IMR-90 (cell line): ENCODE measurements around the gene DBF4B. TPM values are rescaled to one million over a fixed set of nuclear protein-coding genes. Genes with fewer than 3 reads are reported as not detected.

Experiments used
- ATAC-seq: fragments of 200-7000 bp; cut with Tn5 transposase; 2 replicates; pipeline ENCODE4 v1.9.1; 2020; ENCODE audit warnings: low read depth, mild to moderate bottlenecking, moderate library complexity
- BruUV-seq: library from RNA; stranded (reverse); fragments of 400-500 nt; replicated peaks from 2 replicates; lab custom pipeline; 2021; lab: Mats Ljungman, UMichigan
- CTCF ChIA-PET: fragments of 300-600 bp; formaldehyde crosslinking; extraction: SDS; loops from one replicate; lab custom pipeline; 2021; ENCODE audit warnings: antibody characterized with exemption; lab: Yijun Ruan, JAX
- POLR2A ChIA-PET: fragments of 300-600 bp; sonication (Branson Sonifier 250); formaldehyde crosslinking; loops from one replicate; lab custom pipeline; 2022; ENCODE audit warnings: antibody characterized with exemption; ENCODE audit not compliant: unreplicated experiment; lab: Charles Lee
- DNase-seq: peaks from one replicate; pipeline ENCODE4 v3.0.0; 2013
- H2AFZ ChIP-seq: replicated peaks from 2 replicates; pipeline ENCODE3; 2013; ENCODE audit warnings: low read length, mild to moderate bottlenecking; ENCODE audit not compliant: poor library complexity
- H2AK5ac ChIP-seq: 2 replicates; pipeline ENCODE4 v1.6.1; 2013; ENCODE audit warnings: low read depth, low read length, inconsistent platforms
- H2AK9ac ChIP-seq: replicated peaks from 2 replicates; pipeline ENCODE3; 2013; ENCODE audit warnings: mild to moderate bottlenecking, low read depth, low read length, moderate library complexity; ENCODE audit not compliant: poor library complexity
- H2BK120ac ChIP-seq: 2 replicates; pipeline ENCODE4 v1.6.1; 2013; ENCODE audit warnings: low read depth, low read length, inconsistent platforms
- H2BK15ac ChIP-seq: 3 replicates; pipeline ENCODE4 v1.6.1; 2013; ENCODE audit warnings: low read depth, low read length, inconsistent platforms
- H2BK20ac ChIP-seq: 2 replicates; pipeline ENCODE4 v1.6.1; 2013; ENCODE audit warnings: low read depth, mild to moderate bottlenecking, inconsistent platforms, low read length, moderate library complexity
- H2BK5ac ChIP-seq: 2 replicates; pipeline ENCODE4 v1.6.1; 2013; ENCODE audit warnings: mild to moderate bottlenecking, low read depth, low read length, inconsistent platforms; ENCODE audit not compliant: poor library complexity, severe bottlenecking
- H3K14ac ChIP-seq: replicated peaks from 2 replicates; pipeline ENCODE4 v1.6.1; 2013; ENCODE audit warnings: low read depth, low read length, inconsistent platforms
- H3K18ac ChIP-seq: 2 replicates; pipeline ENCODE4 v1.6.1; 2013; ENCODE audit warnings: low read depth, low read length, control low read depth
- H3K23ac ChIP-seq: 2 replicates; pipeline ENCODE4 v1.6.1; 2013; ENCODE audit warnings: low read depth, low read length, inconsistent platforms
- H3K27ac ChIP-seq: 2 replicates; pipeline ENCODE4 v1.5.1; 2013; ENCODE audit warnings: mild to moderate bottlenecking, control low read depth, low read length; ENCODE audit not compliant: insufficient read depth
- H3K27me3 ChIP-seq: 2 replicates; pipeline ENCODE4 v1.6.1; 2013; ENCODE audit warnings: low read length; ENCODE audit not compliant: control insufficient read depth, insufficient read depth
- H3K36me3 ChIP-seq: 2 replicates; pipeline ENCODE4 v1.6.1; 2013; ENCODE audit warnings: low read length, mixed read lengths; ENCODE audit not compliant: control insufficient read depth, insufficient read depth
- H3K4ac ChIP-seq: 2 replicates; pipeline ENCODE4 v1.6.1; 2013; ENCODE audit warnings: low read depth, low read length, inconsistent platforms
- H3K4me1 ChIP-seq: 2 replicates; pipeline ENCODE4 v1.6.1; 2013; ENCODE audit warnings: low read length, mixed read lengths; ENCODE audit not compliant: control insufficient read depth, insufficient read depth
- H3K4me2 ChIP-seq: 2 replicates; pipeline ENCODE4 v1.6.1; 2013; ENCODE audit warnings: low read depth, mild to moderate bottlenecking, control low read depth, low read length, moderate library complexity
- H3K4me3 ChIP-seq: 2 replicates; pipeline ENCODE4 v1.5.1; 2013; ENCODE audit warnings: low read depth, mild to moderate bottlenecking, control low read depth, low read length, moderate library complexity; ENCODE audit not compliant: insufficient read depth
- H3K56ac ChIP-seq: 2 replicates; pipeline ENCODE4 v1.6.1; 2013; ENCODE audit warnings: low read length, inconsistent platforms; ENCODE audit not compliant: insufficient read depth; ENCODE audit errors: extremely low read depth
- H3K79me1 ChIP-seq, 2 experiments: 2 replicates each; pipeline ENCODE4 v1.6.1; 2013; ENCODE audit warnings: low read length in 2 of 2, inconsistent platforms in 1 of 2, low read depth in 1 of 2
- H3K9ac ChIP-seq: 2 replicates; pipeline ENCODE4 v1.6.1; 2013; ENCODE audit warnings: low read depth, low read length, control low read depth
- H3K9me1 ChIP-seq: 2 replicates; pipeline ENCODE4 v1.6.1; 2013; ENCODE audit warnings: low read length, inconsistent platforms; ENCODE audit not compliant: insufficient read depth
- H3K9me3 ChIP-seq: 2 replicates; pipeline ENCODE4 v1.6.1; 2013; ENCODE audit warnings: low read length; ENCODE audit not compliant: control insufficient read depth, insufficient read depth
- H4K20me1 ChIP-seq: 2 replicates; pipeline ENCODE4 v1.6.1; 2013; ENCODE audit warnings: low read length, inconsistent platforms; ENCODE audit not compliant: insufficient read depth
- H4K5ac ChIP-seq: 2 replicates; pipeline ENCODE4 v1.6.1; 2013; ENCODE audit warnings: mild to moderate bottlenecking, low read depth, low read length, control low read depth
- H4K8ac ChIP-seq, 2 experiments: 2 replicates each; pipeline ENCODE4 v1.6.1; 2013; ENCODE audit warnings: low read depth in 2 of 2, low read length in 2 of 2, control low read depth in 1 of 2, inconsistent platforms in 1 of 2
- H4K91ac ChIP-seq: 2 replicates; pipeline ENCODE4 v1.6.1; 2013; ENCODE audit warnings: low read depth, low read length, inconsistent platforms; ENCODE audit not compliant: insufficient read depth
- BHLHE40 ChIP-seq: fragments of 150-350 bp; IDR thresholded peaks from 2 replicates; pipeline ENCODE4 v1.6.1; 2016; ENCODE audit warnings: mild to moderate bottlenecking, low read depth, low read length
- CEBPB ChIP-seq: IDR thresholded peaks from 2 replicates; pipeline ENCODE4 v1.6.1; 2012; ENCODE audit warnings: low read depth, low read length, improper control_type of control experiment
- CHD1 ChIP-seq: IDR thresholded peaks from 2 replicates; pipeline ENCODE4 v1.6.1; 2012; ENCODE audit warnings: low read depth, low read length, improper control_type of control experiment
- FOS ChIP-seq: fragments of 150-350 bp; IDR thresholded peaks from 2 replicates; pipeline ENCODE4 v1.6.1; 2016; ENCODE audit warnings: low read depth, low read length
- MAFK ChIP-seq: IDR thresholded peaks from 2 replicates; pipeline ENCODE4 v1.6.1; 2012; ENCODE audit warnings: low read depth, low read length, improper control_type of control experiment
- MAZ ChIP-seq: IDR thresholded peaks from 2 replicates; pipeline ENCODE4 v1.6.1; 2012; ENCODE audit warnings: low read depth, mild to moderate bottlenecking, low read length, improper control_type of control experiment, moderate library complexity, borderline replicate concordance
- MXI1 ChIP-seq: IDR thresholded peaks from 2 replicates; pipeline ENCODE4 v1.6.1; 2012; ENCODE audit warnings: low read depth, mild to moderate bottlenecking, low read length, moderate library complexity, borderline replicate concordance
- NFE2L2 ChIP-seq: fragments of 150-350 bp; IDR thresholded peaks from 2 replicates; pipeline ENCODE4 v1.6.1; 2016; ENCODE audit warnings: low read depth, mild to moderate bottlenecking, low read length
- POLR2A ChIP-seq: IDR thresholded peaks from 2 replicates; pipeline ENCODE4 v1.6.1; 2012; ENCODE audit warnings: mild to moderate bottlenecking, low read depth, low read length
- RAD21 ChIP-seq: IDR thresholded peaks from 2 replicates; pipeline ENCODE4 v1.6.1; 2012; ENCODE audit warnings: low read length, improper control_type of control experiment
- RCOR1 ChIP-seq: IDR thresholded peaks from 2 replicates; pipeline ENCODE4 v1.6.1; 2012; ENCODE audit warnings: mild to moderate bottlenecking, low read length, improper control_type of control experiment; ENCODE audit not compliant: insufficient replicate concordance
- RFX5 ChIP-seq: IDR thresholded peaks from 2 replicates; pipeline ENCODE4 v1.8.0; 2012; ENCODE audit warnings: low read depth, mild to moderate bottlenecking, low read length, moderate library complexity
- SMC3 ChIP-seq: fragments of 150-350 bp; IDR thresholded peaks from 2 replicates; pipeline ENCODE4 v1.6.1; 2016; ENCODE audit warnings: low read depth, mild to moderate bottlenecking, antibody characterized with exemption, low read length, moderate library complexity
- WGBS, 2 experiments: methylation state at CpG; one replicate each; pipeline versions ENCODE4 v1.1.5 to v1.1.7; 2013; ENCODE audit warnings: missing lambda C conversion rate in 2 of 2; ENCODE audit not compliant: insufficient read length in 1 of 2; ENCODE audit errors: extremely low coverage in 2 of 2; 5-methylcytosine and 5-hydroxymethylcytosine counted together
- dilution Hi-C: fragments of 300-500 bp; cut with HindIII; formaldehyde crosslinking; loops from one replicate; pipeline ENCODE4 v1.14.3; 2018; ENCODE audit warnings: low sequenced_read_pairs; ENCODE audit not compliant: unreplicated experiment
- in situ Hi-C: fragments of 300-500 bp; cut with MboI; formaldehyde crosslinking; loops from 3 replicates; pipeline ENCODE4 v1.14.3; 2019; ENCODE audit warnings: low sequenced_read_pairs, inconsistent platforms, mixed read lengths
- intact Hi-C: fragments of 100-400 bp; cut with micrococcal nuclease; formaldehyde crosslinking; loops from 2 replicates; pipeline ENCODE4 v1.10.0; 2022
- polyA plus RNA-seq, 3 experiments: library from polyadenylated mRNA; depleted of rRNA; stranded (reverse); fragments of >200 nt; gene quantifications; 2 replicates each; pipeline ENCODE4 v1.2.3, GENCODE V29; 2012; ENCODE audit warnings: low replicate concordance in 1 of 3
- total RNA-seq: library from RNA; depleted of rRNA; stranded (reverse); fragments of >200 nt; gene quantifications from 2 replicates; pipeline ENCODE4 v1.2.3, GENCODE V29; 2012
- TF ChIP-seq, protein P1 (sequence below): fragments of 150-350 bp; IDR thresholded peaks from 2 replicates; pipeline ENCODE4 v1.6.1; 2017; ENCODE audit warnings: mild to moderate bottlenecking, antibody characterized with exemption, low read length, low read depth
- TF ChIP-seq, protein P2 (sequence below): conservative IDR thresholded peaks from 2 replicates; pipeline ENCODE4 v1.5.1; 2012; ENCODE audit warnings: mild to moderate bottlenecking, low read depth, low read length, improper control_type of control experiment
- TF ChIP-seq, protein P3 (sequence below): fragments of 150-350 bp; IDR thresholded peaks from 2 replicates; pipeline ENCODE4 v1.6.1; 2016; ENCODE audit warnings: low read depth, mild to moderate bottlenecking, low read length, moderate library complexity, borderline replicate concordance

Gene DBF4B
- total and polyA plus RNA-seq, 2 of the 4 experiments (the other 2 are of a cell fraction) = 3.6 to 10.2 TPM

DNA sequence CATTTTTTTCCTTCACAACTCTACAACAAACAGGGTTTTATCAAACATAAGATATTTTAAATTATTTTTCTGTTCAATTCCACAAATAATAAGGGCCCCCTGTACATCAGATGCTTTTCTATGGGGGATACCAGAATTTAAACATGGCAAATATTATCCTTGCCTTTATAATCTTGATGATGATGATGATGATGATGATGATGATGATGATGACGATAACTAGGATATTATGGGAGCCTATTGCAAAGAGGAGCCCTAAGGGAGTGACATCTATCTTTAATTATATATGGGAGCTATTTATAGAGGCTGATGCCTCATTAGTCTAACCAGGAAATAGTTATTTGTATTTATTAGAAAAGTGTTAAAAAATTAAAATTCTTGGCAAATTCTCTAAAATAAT lies 45.4 kb upstream of the DBF4B start:
- H4K91ac ChIP-seq = no peak overlapping the region
- H2AFZ ChIP-seq = no peak overlapping the region
- H3K4me1 ChIP-seq = no peaks in the 10 kb centered on the region
- no peak overlapping the region for H3K9ac ChIP-seq
- no peak overlapping the region for H3K4me2 ChIP-seq
- DNase-seq (no peak), ATAC-seq (no peak)
- no peak overlapping the region for H3K18ac ChIP-seq
- no peak overlapping the region for H2AK5ac ChIP-seq
- in situ Hi-C loops (no loop called here), intact Hi-C loops (no loop called here), dilution Hi-C loops (no loop called here)
- no peaks in the 10 kb centered on the region for H3K27me3 ChIP-seq
- H3K4me3 ChIP-seq = no peak overlapping the region
- H2AK9ac ChIP-seq = no peak overlapping the region
- H3K4ac ChIP-seq = no peak overlapping the region
- no peak overlapping the region for H2BK15ac ChIP-seq
- H3K23ac ChIP-seq = no peak overlapping the region
- no peaks in the 10 kb centered on the region for H3K79me1 ChIP-seq
- no TSS peak for BruUV-seq
- no peak overlapping the region for H4K5ac ChIP-seq
- TF ChIP-seq MXI1 (no peak), CHD1 (no peak), RCOR1 (no peak), NFE2L2 (no peak), FOS (no peak), RAD21 (no peak), SMC3 (no peak), BHLHE40 (no peak), CEBPB (no peak), MAFK (no peak), RFX5 (no peak), POLR2A (no peak), MAZ (no peak)
- TF ChIP-seq, protein P1, sequence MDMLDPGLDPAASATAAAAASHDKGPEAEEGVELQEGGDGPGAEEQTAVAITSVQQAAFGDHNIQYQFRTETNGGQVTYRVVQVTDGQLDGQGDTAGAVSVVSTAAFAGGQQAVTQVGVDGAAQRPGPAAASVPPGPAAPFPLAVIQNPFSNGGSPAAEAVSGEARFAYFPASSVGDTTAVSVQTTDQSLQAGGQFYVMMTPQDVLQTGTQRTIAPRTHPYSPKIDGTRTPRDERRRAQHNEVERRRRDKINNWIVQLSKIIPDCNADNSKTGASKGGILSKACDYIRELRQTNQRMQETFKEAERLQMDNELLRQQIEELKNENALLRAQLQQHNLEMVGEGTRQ = no peak
- TF ChIP-seq, protein P2, sequence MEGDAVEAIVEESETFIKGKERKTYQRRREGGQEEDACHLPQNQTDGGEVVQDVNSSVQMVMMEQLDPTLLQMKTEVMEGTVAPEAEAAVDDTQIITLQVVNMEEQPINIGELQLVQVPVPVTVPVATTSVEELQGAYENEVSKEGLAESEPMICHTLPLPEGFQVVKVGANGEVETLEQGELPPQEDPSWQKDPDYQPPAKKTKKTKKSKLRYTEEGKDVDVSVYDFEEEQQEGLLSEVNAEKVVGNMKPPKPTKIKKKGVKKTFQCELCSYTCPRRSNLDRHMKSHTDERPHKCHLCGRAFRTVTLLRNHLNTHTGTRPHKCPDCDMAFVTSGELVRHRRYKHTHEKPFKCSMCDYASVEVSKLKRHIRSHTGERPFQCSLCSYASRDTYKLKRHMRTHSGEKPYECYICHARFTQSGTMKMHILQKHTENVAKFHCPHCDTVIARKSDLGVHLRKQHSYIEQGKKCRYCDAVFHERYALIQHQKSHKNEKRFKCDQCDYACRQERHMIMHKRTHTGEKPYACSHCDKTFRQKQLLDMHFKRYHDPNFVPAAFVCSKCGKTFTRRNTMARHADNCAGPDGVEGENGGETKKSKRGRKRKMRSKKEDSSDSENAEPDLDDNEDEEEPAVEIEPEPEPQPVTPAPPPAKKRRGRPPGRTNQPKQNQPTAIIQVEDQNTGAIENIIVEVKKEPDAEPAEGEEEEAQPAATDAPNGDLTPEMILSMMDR = no peak
- TF ChIP-seq, protein P3, sequence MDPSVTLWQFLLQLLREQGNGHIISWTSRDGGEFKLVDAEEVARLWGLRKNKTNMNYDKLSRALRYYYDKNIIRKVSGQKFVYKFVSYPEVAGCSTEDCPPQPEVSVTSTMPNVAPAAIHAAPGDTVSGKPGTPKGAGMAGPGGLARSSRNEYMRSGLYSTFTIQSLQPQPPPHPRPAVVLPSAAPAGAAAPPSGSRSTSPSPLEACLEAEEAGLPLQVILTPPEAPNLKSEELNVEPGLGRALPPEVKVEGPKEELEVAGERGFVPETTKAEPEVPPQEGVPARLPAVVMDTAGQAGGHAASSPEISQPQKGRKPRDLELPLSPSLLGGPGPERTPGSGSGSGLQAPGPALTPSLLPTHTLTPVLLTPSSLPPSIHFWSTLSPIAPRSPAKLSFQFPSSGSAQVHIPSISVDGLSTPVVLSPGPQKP = no peak
- no CpG with 5 or more reads among the region's 1 CpG for WGBS, 2 experiments
- no peak overlapping the region for H3K27ac ChIP-seq
- no peaks in the 10 kb centered on the region for H4K20me1 ChIP-seq
- CTCF ChIA-PET = no interaction called here
- H3K9me3 ChIP-seq = no peaks in the 10 kb centered on the region
- H3K56ac ChIP-seq = no peak overlapping the region
- H3K14ac ChIP-seq = no peak overlapping the region
- no peak overlapping the region for H2BK20ac ChIP-seq
- POLR2A ChIA-PET = no interaction called here
- H3K36me3 ChIP-seq = no peaks in the 10 kb centered on the region
- no peak overlapping the region for H2BK5ac ChIP-seq
- no peaks in the 10 kb centered on the region for H3K9me1 ChIP-seq
- no peak overlapping the region for H2BK120ac ChIP-seq
- H4K8ac ChIP-seq = no peak overlapping the region
